Activated CD8-positive, alpha-beta memory T cell treated with anti-CD3 and anti-CD28 coated beads for 36 hours (primary cell): ENCODE data around the gene ABAT. TPM values are rescaled to one million over a fixed set of nuclear protein-coding genes. Genes with fewer than 3 reads are reported as not detected.
"Not testable (repeated sequence)": the region's sequence is repeated elsewhere in the genome, so short reads cannot be mapped to it uniquely, and the experiment has no call there.

Experiments used
- CTCF ChIA-PET: fragments of 350-600 bp; sonication (Branson Sonifier 250); formaldehyde crosslinking; loops from one replicate; lab custom pipeline; 2021; ENCODE audit warnings: antibody characterized with exemption; lab: Charles Lee
- POLR2A ChIA-PET: fragments of 350-600 bp; sonication (Branson Sonifier 250); formaldehyde crosslinking; loops from one replicate; lab custom pipeline; 2021; ENCODE audit warnings: antibody characterized with exemption; lab: Charles Lee
- total RNA-seq, 2 experiments: library from RNA; stranded (reverse); gene quantifications; one replicate each; pipeline ENCODE4 v1.2.3, GENCODE V29; 2021

Gene ABAT
- total RNA-seq, 2 experiments from 2014 or later, result 9.8 to 10.7 TPM

- CTCF ChIA-PET, result interaction anchor here (0.6 kb wide), 1 partner anchor 190 kb away, joined by 3 read pairs; no protein-coding TSS in a partner anchor
- POLR2A ChIA-PET, result not testable (repeated sequence)
Observed at GRCh38 chr16:8705100-8705822, 30.8 kb downstream of the ABAT start.

GRCh38 chr16:8708536-8708935, 34.1 kb downstream of the ABAT start:
- ChIA-PET POLR2A (no interaction called here), CTCF (no interaction called here)

- ChIA-PET CTCF (interaction anchor here (0.7 kb wide), 1 partner anchor 199 kb away, joined by 3 read pairs; no protein-coding TSS in a partner anchor), POLR2A (no interaction called here)
Observed at GRCh38 chr16:8712589-8713361, 38.4 kb downstream of the ABAT start.

- CTCF ChIA-PET, result interaction anchor here (0.7 kb wide), 1 partner anchor 200 kb away, joined by 3 read pairs; no protein-coding TSS in a partner anchor
- POLR2A ChIA-PET, result no interaction called here
Observed at GRCh38 chr16:8713635-8714172, 39.3 kb downstream of the ABAT start.

- CTCF ChIA-PET, result no interaction called here
- POLR2A ChIA-PET, result no interaction called here
Observed at GRCh38 chr16:8714174-8714573, 39.8 kb downstream of the ABAT start.

GRCh38 chr16:8714807-8715206, 40.4 kb downstream of the ABAT start:
- CTCF ChIA-PET, result no interaction called here
- POLR2A ChIA-PET, result no interaction called here

GRCh38 chr16:8716052-8716451, 41.6 kb downstream of the ABAT start:
- POLR2A ChIA-PET, result no interaction called here
- CTCF ChIA-PET, result no interaction called here

- CTCF ChIA-PET, result no interaction called here
- POLR2A ChIA-PET, result no interaction called here
Observed at GRCh38 chr16:8716592-8716991, 42.2 kb downstream of the ABAT start.

- ChIA-PET POLR2A (no interaction called here), CTCF (no interaction called here)
Observed at GRCh38 chr16:8717469-8717868, 43.1 kb downstream of the ABAT start.

- POLR2A ChIA-PET, result no interaction called here
- CTCF ChIA-PET, result no interaction called here
Observed at GRCh38 chr16:8717892-8718415, 43.5 kb downstream of the ABAT start.

GRCh38 chr16:8718851-8719680, 44.6 kb downstream of the ABAT start:
- ChIA-PET POLR2A (no interaction called here), CTCF (no interaction called here)

GRCh38 chr16:8720080-8720966, 45.9 kb downstream of the ABAT start:
- ChIA-PET POLR2A (no interaction called here), CTCF (no interaction called here)

- POLR2A ChIA-PET, result no interaction called here
- CTCF ChIA-PET, result no interaction called here
Observed at GRCh38 chr16:8720967-8721308, 46.5 kb downstream of the ABAT start.

- POLR2A ChIA-PET, result no interaction called here
- CTCF ChIA-PET, result no interaction called here
Observed at GRCh38 chr16:8721336-8722024, 47.1 kb downstream of the ABAT start.

GRCh38 chr16:8722025-8722348, 47.6 kb downstream of the ABAT start:
- POLR2A ChIA-PET, result no interaction called here
- CTCF ChIA-PET, result no interaction called here

- POLR2A ChIA-PET, result no interaction called here
- CTCF ChIA-PET, result no interaction called here
Observed at GRCh38 chr16:8725513-8726178, 51.2 kb downstream of the ABAT start.

GRCh38 chr16:8727131-8727806, 52.9 kb downstream of the ABAT start:
- POLR2A ChIA-PET, result no interaction called here
- CTCF ChIA-PET, result no interaction called here
